Mucosa of gallbladder (tissue), 1 donor: Measurements from ENCODE around the gene KLF1. TPM values are rescaled to one million over a fixed set of nuclear protein-coding genes. Genes with fewer than 3 reads are reported as not detected.
"Not testable (repeated sequence)": the region's sequence is repeated elsewhere in the genome, so short reads cannot be mapped to it uniquely, and the experiment has no call there.

Experiments
- DNase-seq: peaks from one replicate; pipeline ENCODE4 v3.0.0-alpha.2; 2020; ENCODE audit warnings: low spot score
- total RNA-seq: library from RNA; stranded (reverse); gene quantifications from one replicate; pipeline ENCODE4 v1.2.1, GENCODE V29; 2021
- donor health status: DM: no; HTN: no; CAD: no.

KLF1 gene
- total RNA-seq, 1 donor from 2014 or later = not detected

DNA sequence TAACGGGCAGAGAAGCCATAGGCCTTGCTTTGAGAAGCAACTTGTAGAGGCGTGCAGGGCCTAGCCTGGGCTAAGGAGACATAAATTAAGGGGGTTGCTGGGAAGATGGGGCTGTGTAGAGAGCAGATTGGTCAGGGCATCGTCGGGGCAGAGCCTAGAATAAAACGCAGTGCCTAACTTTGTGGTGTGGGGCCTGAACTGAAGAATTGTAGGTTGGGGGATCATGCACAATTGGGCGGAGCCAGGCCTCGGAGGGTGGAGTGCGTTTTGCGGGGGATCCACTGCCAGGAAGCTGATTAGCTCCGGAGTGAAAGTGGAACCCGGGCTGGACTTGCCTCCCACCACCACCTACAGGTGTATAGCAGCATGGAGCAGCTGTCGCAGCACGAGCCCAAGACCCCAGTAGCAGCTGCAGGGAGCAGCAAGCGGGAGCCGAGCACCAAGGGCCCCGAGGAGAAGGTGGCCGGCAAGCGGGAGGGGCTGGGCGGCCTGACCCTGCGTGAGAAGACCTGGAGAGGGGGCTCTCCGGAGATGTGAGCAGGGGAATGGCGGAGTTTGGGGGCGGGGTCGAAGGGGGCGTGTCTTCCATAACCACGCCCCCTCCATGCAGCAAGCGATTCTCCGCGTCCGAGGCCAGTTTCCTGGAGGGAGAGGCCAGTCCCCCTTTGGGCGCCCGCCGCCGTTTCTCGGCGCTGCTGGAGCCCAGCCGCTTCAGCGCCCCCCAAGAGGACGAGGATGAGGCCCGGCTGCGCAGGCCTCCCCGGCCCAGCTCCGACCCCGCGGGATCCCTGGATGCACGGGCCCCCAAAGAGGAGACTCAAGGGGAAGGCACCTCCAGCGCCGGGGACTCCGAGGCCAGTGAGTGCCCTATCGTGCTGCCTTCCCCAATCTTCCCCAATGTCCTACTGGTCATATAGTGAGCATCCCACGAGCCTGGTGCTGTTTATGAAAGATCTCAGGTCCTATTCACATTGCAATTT is 19.6 kb downstream of the KLF1 start:
- peak; percentile 47 for DNase-seq

DNA sequence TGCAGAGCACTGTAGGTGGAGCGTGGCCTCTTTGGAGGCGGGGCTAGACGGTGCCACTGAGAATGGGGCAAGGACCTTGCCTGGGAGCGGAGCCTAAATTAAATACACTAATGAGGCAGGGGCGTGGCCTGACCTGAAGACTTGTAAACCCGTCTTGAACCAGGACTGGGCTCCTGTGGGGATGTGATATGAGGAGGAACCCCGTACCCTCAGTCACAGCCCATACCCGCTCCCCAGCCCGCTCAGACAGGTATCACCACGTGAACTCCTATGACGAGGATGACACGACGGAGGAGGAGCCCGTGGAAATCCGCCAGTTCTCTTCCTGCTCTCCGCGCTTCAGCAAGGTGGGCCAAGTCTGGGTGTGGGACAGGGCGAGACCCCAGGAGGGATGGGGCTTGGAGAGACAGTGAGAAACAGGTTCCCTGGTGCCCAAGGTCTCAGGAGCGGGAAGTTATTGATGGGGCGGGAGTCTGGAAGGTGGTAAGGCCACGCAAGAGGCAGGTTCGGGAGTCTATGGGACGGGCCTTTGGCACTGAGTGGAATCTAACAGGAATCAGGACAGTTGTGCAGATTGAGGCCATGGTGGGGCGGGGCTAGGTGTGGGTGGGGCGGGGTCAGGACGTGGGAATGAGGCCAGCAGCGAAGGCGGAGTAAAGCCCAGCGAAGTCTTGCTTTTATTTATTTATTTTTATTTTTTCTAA is 20.4 kb downstream of the KLF1 start:
- DNase-seq = no peak

DNA sequence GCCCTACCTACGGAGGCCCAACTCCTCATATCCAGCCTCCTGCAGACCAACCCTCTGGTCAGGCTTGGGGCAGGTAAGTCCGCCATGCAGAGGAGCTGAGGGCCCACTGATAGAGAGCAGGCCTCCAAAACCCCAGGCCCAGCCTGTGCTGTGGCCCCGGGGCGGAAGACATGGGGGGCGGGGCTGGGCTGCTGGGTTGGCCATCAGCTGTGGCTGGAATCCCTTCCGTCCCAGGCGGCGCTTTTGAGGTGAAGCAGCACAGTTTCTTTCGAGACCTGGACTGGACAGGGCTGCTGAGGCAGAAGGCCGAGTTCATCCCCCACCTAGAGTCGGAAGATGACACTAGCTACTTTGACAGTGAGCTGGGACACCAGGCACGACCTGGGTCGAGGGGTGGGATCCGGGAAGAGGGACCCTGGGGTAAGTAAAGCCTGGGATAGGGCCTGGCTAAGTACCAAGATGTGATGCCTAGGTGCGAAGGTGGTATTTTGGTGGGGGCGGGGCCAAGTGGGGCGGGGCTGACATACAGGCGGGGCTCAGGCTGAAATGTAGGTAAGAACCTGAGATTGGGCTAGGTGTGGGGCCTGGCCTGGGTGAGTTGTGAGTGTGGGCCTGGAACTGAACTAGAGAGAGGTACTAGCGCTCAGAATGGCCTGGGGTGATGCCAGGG is 21.1 kb downstream of the KLF1 start:
- no peak for DNase-seq

DNA sequence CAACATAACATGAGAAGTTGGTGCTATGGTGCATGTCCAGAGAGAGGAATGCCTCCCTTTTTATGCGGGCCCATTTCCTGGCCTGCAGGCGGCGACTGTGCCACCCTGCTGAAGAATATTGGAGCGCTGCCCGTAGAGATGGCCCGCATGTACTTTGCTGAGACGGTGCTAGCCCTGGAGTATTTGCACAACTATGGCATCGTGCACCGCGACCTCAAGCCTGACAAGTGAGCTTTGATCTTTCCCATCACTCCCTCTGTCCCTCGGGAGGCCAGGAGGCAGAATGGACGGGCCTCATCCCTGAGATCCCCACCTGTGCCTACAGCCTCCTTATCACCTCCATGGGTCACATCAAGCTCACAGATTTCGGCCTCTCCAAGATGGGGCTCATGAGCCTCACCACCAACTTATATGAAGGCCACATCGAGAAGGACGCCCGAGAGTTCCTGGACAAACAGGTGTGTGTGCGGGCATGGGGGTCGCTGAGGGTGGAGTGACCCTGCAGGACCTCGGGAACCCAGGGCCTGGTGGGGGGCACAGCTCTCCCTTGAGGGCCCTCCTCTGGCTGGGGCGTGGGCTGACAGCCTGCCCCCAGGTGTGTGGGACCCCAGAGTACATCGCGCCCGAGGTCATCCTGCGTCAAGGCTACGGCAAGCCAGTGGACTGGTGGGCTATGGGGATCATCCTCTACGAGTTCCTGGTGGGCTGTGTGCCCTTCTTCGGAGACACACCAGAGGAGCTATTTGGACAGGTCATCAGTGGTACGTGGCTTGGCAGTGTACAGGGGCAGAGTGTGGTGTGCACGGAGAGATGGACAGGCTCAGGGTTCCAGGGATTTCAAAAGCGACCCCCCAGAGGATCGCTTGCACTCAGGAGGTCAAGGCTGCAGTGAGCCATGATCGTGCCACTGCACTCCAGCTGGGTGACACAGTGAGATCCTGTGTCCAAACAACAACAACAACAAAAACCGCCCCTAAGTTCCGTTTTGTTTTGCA is 22.0 kb downstream of the KLF1 start:
- no peak for DNase-seq

DNA sequence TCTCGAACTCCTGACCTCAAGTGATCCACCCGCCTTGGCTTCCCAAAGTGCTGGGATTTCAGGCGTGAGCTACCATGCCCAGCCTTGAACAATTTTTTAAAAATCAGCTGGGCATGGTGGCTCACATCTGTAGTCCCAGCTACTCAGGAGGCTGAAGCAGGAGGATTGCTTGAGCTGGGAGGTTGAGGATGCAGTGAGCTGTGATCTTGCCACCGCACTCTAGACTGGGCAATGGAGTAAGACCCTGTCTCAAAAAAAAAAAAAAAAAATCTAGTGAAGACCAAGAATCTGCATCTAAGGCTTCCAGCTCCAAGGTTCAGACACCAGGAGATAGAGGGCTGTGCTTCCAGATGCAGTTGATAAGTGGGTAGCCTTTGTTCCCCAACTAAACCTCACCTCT is 22.9 kb downstream of the KLF1 start:
- DNase-seq = no peak

DNA sequence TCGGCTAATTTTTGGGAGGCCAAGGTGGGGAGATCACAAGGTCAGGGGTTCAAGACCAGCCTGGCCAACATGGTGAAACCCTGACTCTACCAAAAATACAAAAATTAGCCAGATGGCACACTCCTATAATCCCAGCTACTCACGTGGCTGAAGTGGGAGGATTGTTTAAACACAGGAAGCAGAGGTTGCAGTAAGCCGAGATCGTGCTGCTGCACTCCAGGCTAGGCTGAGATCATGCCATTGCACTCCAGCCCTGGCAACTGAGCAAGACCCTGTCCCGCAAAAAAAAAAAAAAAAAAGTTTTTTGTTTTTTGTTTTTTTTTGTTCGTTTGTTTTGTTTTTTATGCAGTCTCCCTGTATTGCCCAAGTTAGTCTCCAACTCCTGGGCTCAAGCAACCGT is 27.5 kb downstream of the KLF1 start:
- no peak for DNase-seq

DNA sequence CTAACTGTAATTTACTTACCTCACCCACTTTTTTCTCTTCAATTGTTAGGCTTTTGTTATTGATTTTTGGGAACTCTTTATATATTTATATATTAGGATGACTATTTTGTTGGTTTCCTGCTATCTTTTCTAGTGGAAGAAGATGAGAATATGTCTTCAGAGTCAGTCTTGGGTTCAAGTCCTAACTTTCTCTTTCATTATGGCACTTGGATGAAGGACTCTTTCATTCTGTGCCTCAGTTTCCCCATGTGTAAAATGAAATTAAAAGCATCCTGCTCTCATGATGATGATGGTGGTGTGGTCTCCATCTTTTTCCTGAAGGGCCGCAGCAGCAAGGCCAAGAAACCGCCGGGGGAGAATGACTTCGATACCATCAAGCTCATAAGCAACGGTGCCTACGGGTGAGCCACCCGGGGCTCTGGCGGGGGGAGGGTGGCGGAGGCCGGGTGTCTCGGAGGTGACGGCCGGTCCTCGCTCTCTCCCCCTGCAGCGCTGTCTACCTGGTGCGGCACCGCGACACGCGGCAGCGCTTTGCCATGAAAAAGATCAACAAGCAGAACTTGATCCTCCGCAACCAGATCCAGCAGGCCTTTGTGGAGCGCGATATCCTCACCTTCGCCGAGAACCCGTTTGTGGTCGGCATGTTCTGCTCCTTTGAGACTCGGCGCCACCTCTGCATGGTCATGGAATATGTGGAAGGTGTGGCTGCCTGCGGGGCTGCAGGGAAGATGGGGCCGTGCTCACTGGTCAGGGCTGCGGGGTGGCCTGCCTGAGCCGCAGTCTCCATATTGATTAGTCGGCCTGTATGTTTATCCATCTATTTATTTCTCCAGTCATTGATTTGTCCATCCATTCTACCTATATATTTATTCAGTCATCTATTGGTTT is 28.7 kb downstream of the KLF1 start:
- no peak for DNase-seq

DNA sequence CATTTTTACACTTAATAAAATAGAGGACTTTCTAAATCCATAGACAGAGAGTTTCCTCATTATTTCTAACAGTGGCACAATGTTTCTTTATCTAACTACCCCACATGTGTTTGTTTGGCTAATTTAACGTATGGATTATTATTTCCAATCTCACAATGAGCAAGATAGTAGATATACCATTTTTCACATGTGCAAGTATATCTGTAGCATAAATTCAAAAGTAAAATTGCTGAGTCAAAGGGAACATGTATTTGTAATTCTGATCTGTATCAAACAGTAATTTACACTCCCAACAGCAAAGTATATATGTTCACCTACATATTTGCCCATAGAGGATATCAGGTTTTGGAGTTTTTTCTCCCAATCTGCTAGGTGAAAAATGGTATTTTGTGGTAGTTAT is 30.3 kb downstream of the KLF1 start:
- no peak for DNase-seq

DNA sequence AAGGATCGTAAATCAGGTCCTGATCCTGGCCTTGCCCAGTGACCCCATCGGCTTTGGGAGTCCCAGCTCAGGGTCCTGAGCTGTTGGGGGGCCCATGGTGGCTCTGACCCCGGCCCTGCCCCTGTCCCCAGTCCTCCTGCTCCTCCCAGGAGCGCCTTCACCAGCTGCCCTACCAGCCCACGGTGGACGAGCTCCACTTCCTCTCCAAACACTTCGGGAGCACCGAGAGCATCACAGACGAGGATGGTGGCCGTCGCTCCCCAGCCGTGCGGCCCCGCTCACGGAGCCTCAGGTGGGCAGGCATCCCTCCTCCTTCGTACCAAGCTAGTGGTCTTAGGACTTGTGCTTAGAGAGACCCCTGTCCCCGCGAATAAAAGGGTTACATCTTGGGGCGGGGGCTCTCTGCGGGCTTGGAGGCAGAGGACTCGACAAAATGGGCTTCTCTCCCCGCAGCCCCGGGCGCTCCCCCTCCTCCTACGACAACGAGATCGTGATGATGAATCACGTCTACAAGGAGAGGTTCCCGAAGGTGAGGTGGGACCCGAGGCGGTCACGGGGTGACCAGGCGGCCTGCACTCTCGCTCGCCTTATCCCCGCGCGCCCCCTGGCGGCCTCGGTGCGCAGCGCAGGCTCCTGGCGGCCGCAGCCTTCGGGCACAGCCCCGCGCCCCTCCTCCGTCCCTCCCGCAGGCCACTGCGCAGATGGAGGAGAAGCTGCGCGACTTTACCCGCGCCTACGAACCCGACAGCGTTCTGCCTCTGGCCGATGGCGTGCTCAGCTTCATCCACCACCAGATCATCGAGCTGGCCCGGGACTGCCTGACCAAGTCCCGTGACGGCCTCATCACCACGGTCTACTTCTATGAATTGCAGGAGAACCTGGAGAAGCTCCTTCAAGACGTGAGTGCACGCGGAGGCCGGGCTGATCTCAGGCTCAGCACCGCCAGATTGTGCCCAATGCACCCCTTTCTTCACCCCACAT is 39.6 kb downstream of the KLF1 start:
- DNase-seq = peak; percentile 81

DNA sequence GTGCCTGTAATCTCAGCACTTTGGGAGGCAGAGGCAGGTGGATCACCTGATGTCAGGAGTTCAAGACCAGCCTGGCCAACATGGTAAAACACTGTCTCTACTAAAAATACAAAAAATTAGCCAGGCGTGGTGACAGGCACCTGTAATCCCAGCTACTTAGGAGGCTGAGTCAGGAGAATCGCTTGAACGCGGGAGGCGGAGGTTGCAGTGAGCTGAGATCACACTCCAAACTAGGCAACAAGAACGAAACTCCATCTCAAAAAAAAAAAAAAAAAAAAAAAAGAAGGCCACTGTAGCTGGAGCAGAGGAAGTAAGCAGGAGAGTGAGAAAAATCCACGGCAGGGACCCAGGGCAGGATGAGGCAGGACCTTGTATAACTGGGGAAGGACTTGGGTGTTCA is 40.4 kb downstream of the KLF1 start:
- DNase-seq = not testable (repeated sequence)

DNA sequence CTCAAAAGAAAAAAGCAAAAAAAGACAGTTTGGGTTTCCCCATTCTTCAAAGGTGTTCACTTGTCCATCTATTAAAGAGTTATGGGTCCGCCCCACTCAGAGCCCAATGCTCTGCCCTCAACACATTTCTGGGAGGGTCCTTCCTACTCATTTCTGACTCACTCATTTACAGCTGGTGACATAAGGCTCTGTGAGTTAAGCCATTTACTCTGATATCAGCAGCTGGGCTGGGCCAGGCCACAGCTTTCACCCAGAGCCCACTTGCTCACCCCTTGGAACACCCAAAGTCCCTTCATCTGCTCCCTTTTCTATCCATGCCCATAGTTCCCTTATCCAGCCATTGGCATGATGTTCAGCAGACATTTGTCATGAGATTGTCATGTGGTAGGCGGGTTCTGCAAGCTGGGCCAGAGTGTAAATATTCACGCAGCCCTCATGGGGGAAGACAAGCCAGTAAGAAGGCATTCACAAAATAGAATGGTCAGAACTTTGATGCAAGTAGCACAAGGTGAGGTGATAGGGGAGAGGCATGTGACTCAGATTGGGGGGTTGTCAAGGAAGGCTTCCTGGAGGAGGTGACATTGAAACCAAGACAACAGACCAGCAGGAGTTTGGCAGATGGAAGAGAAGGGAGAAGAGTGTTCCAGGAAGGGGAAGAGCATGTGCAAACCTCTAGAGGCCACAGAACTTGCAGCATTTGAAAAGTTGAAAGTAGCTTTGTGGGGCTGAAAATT is 42.8 kb downstream of the KLF1 start:
- DNase-seq = no peak

DNA sequence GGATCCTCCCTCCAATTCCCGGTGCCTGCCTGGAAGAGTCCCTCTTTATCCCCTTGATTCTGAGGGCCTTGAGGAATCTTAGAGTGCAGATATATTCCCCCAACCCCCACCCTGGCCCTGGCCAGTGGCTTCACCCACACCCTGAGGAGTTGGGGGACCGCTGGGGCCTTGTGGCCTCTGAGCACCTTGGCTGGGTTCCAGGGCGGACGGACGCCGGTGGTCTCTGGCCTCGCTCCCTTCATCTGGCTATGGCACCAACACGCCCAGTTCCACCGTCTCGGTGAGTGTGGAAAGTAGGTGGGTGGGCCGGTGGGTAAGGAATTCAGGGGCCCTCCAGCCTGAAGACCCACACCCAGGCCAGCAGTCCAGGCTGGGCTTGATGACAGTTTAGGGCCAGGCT is 43.7 kb downstream of the KLF1 start:
- DNase-seq = no peak

DNA sequence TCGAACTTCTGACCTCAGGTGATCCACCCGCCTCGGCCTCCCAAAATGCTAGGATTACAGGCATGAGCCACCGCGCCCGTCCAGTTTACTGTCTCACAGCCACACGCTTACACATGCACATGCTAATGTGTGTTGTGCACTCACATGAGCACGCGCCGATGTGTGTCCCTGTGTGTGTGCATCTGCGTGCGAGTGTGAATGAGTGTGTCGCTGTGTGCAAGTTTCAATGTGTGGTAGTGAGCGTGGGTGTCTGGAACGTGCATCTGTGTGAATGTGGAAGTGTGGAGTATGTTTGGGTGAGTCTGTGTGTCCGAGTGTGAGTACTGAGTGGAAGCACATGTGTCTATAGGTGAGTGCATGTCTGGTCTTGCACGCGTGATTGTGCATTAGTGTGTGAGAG is 44.5 kb downstream of the KLF1 start:
- DNase-seq = no peak

DNA sequence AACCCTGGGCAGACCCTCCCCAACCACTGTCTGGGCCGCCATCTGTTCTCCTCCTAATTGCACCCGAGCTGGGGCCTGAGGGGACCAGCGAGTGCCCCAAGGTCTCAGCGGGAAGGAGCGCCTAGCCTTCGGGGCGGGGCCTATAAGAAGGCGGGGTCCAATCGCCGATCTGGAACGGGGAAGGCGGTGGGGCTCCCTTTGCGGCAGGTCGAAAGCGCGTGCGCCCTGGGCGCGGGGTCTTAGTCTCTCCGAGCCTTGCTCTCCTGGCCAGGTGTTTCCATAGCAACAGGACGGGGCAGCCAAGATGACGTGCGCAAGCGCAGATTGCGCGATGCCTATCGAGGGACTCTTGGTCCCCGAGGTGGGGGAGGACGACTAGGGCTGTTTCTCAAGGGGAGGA is 45.9 kb downstream of the KLF1 start:
- DNase-seq = no peak

DNA sequence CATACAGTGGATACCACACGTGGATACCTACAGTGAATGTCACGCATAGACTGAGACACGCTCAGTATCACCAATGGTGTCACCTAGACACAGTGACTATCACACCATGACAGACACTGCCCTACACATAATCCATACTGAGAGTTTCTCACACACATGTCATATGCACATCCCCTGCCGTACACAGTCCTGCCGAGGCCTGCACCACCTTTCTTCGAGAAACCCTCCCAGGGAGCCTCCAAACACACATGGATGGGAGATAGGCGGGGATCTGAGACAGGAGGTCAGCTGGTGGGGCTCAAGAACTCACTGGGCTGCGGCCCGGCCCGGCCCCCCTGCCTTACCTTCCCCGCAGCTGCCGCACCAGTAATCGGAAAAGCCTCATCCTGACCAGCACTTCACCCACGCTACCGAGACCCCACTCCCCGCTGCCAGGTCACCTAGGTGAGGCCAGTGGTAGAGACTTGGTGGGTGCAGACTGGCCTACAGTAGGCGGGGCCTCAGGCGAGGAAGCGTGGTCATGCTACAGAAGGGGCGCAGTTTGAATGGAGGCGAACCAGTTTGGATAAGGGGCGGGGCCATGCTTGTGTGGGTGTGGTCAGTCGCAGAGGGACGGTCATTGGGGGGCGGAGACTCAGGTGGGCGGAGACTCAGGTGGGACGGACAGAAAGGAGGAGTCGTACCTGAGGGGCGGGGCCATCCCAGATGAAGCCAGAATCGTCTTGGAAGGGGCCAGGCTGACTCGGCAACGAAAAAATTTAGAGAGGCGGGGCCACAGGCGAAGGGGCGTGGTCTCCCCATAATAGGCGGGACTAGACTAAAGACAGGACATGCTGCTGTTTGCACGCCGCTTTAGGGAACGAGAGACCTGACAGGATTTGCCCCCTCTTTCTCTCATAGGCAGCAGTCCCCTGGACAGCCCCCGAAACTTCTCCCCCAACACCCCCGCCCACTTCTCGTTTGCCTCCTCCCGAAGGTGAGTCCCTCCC is 46.6 kb downstream of the KLF1 start:
- peak; percentile 35 for DNase-seq

DNA sequence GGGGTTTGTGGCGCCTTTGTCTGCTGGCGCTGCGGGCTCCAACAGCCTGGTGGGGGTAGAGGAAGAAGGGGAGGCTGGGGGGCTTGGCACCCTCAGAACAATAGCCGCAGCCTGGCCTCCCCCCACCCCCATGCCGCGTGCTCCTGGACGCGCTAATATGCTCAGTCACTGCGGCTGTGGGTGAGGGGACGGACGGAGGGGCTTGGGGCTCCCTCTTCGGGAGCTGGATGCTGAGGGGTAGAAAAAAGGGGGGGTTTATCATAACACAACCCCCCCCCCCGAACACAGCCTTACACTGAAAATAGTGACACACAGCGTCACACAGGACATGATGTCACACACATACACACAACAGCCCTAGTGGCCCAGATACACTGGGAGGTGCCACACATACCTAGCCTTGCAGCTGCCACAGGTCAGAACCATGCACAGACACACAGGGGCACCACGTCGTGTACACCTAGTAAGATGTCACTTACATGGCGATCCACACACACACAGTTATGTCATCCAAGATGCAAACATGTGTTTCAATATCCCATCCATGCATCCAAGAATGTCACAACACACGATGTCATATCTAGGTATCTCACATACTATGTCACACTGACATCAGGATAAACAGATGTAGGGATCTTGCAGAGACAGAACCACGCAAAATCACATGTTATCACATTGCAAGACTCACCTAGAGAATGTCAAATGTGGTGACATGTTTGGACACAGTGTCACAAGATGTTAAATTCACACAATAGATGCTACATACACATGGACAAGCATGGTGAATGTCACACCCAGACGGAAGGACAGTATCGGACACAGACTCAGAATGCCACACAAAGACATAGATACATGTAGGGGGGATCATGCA is 47.9 kb downstream of the KLF1 start:
- DNase-seq = no peak
